SK-N-SH treated with all-trans-retinoic acid at 6 μM for 48 hours (cell line): ENCODE measurements around the gene BMPR1B.

Source experiments
- ARNTL ChIP-seq: fragments of 450-650 bp; formaldehyde crosslinking; IDR thresholded peaks from 2 replicates; pipeline ENCODE4 v1.5.0; 2020; ENCODE audit warnings: low read depth, mild to moderate bottlenecking, moderate library complexity, borderline replicate concordance
- BACH2 ChIP-seq: fragments of 250-450 bp; sonication (Bioruptor Pico); IDR thresholded peaks from 2 replicates; pipeline ENCODE4 v1.9.0; 2021; ENCODE audit warnings: mild to moderate bottlenecking, borderline replicate concordance
- CSDC2 ChIP-seq: fragments of 250-450 bp; sonication (Bioruptor Pico); IDR thresholded peaks from 2 replicates; pipeline ENCODE4 v1.5.0; 2020; ENCODE audit warnings: mild to moderate bottlenecking, moderate library complexity
- GLIS3 ChIP-seq: fragments of 250-450 bp; sonication (Bioruptor Pico); IDR thresholded peaks from 2 replicates; pipeline ENCODE4 v1.5.0; 2020; ENCODE audit warnings: mild to moderate bottlenecking, moderate library complexity
- ISL1 ChIP-seq: fragments of 250-450 bp; sonication (Bioruptor Pico); IDR thresholded peaks from 2 replicates; pipeline ENCODE4 v2.1.2; 2022; ENCODE audit warnings: mild to moderate bottlenecking, moderate library complexity
- SNAI2 ChIP-seq: fragments of 250-450 bp; sonication (Bioruptor Pico); IDR thresholded peaks from 2 replicates; pipeline ENCODE4 v1.5.0; 2020; ENCODE audit warnings: mild to moderate bottlenecking, moderate library complexity
- ZC3H10 ChIP-seq: fragments of 250-450 bp; sonication (Bioruptor Pico); IDR thresholded peaks from 2 replicates; pipeline ENCODE4 v1.5.1; 2021; ENCODE audit warnings: mild to moderate bottlenecking, moderate library complexity
- ZFP3 ChIP-seq: fragments of 250-450 bp; sonication (Bioruptor Pico); IDR thresholded peaks from 2 replicates; pipeline ENCODE4 v1.5.0; 2020; ENCODE audit warnings: mild to moderate bottlenecking, moderate library complexity
- ZFP30 ChIP-seq: fragments of 450-650 bp; formaldehyde crosslinking; IDR thresholded peaks from 2 replicates; pipeline ENCODE4 v1.5.0; 2022; ENCODE audit warnings: mild to moderate bottlenecking, moderate library complexity
- TF ChIP-seq, protein P1 (sequence below): fragments of 250-450 bp; sonication (Bioruptor Pico); IDR thresholded peaks from 2 replicates; pipeline ENCODE4 v1.8.0; 2020; ENCODE audit warnings: mild to moderate bottlenecking, moderate library complexity, borderline replicate concordance
- TF ChIP-seq, protein P2 (sequence below): fragments of 250-450 bp; sonication (Bioruptor Pico); IDR thresholded peaks from 2 replicates; pipeline ENCODE4 v1.5.1; 2021; ENCODE audit warnings: mild to moderate bottlenecking, moderate library complexity

DNA sequence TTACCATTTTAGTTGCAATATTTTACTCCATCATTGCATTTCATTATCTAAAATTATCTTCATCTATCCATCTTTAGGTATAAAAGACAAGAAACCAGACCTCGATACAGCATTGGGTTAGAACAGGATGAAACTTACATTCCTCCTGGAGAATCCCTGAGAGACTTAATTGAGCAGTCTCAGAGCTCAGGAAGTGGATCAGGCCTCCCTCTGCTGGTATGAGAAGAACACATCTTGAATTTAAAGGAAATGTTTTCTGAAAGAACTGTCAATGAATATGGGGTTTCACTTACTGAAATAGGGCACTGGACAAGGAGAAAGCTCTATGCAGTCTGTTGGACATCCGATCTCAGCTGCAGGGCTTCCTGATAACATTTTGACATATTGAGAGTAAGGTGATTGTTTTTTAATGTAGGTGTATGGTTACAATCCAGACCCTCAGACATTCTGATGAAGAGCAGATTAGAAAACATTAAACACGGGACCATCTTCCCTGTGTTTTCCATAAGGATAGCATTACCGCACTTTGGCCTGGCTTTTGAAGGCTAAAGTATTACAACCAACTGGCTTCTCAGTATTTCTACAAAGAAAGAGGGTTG is 367.2 kb downstream of the BMPR1B start:
- TF ChIP-seq CSDC2 = no peak
- no peak for TF ChIP-seq ZFP3 (CRISPR knock-in tag)
- TF ChIP-seq SNAI2 (CRISPR knock-in tag) = no peak
- no peak for TF ChIP-seq ISL1 (CRISPR knock-in tag)
- TF ChIP-seq, protein P1, sequence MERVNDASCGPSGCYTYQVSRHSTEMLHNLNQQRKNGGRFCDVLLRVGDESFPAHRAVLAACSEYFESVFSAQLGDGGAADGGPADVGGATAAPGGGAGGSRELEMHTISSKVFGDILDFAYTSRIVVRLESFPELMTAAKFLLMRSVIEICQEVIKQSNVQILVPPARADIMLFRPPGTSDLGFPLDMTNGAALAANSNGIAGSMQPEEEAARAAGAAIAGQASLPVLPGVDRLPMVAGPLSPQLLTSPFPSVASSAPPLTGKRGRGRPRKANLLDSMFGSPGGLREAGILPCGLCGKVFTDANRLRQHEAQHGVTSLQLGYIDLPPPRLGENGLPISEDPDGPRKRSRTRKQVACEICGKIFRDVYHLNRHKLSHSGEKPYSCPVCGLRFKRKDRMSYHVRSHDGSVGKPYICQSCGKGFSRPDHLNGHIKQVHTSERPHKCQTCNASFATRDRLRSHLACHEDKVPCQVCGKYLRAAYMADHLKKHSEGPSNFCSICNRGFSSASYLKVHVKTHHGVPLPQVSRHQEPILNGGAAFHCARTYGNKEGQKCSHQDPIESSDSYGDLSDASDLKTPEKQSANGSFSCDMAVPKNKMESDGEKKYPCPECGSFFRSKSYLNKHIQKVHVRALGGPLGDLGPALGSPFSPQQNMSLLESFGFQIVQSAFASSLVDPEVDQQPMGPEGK (CRISPR knock-in tag) = no peak
- TF ChIP-seq, protein P2, sequence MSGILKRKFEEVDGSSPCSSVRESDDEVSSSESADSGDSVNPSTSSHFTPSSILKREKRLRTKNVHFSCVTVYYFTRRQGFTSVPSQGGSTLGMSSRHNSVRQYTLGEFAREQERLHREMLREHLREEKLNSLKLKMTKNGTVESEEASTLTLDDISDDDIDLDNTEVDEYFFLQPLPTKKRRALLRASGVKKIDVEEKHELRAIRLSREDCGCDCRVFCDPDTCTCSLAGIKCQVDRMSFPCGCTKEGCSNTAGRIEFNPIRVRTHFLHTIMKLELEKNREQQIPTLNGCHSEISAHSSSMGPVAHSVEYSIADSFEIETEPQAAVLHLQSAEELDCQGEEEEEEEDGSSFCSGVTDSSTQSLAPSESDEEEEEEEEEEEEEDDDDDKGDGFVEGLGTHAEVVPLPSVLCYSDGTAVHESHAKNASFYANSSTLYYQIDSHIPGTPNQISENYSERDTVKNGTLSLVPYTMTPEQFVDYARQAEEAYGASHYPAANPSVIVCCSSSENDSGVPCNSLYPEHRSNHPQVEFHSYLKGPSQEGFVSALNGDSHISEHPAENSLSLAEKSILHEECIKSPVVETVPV (CRISPR knock-in tag) = no peak
- TF ChIP-seq ARNTL (CRISPR knock-in tag) = no peak
- TF ChIP-seq GLIS3 = no peak
- no peak for TF ChIP-seq ZFP30 (CRISPR knock-in tag)
- TF ChIP-seq ZC3H10 = no peak
- no peak for TF ChIP-seq BACH2 (CRISPR knock-in tag)
